Thyroid gland (tissue), 4 donors: ENCODE results near the gene RNF126.

Source experiments
- POLR2A ChIP-seq, 2 donors: fragments of 450-650 bp; IDR thresholded peaks; one replicate each; pipeline ENCODE4 v1.6.1; 2017; ENCODE audit warnings: antibody characterized with exemption in 2 of 2, mild to moderate bottlenecking in 2 of 2, moderate library complexity in 1 of 2
- TF ChIP-seq, protein P1 (sequence below), 6 experiments: fragments of 200-600 bp in 3 of 6; fragments of 450-650 bp in 3 of 6; sonication (generic) in 3 of 6; IDR thresholded peaks; one replicate each; pipeline ENCODE4 v1.5.1; 2016 to 2019; ENCODE audit warnings: antibody characterized with exemption in 6 of 6, mild to moderate bottlenecking in 2 of 6, inconsistent platforms in 1 of 6, moderate library complexity in 1 of 6

GRCh38 chr19:625257-625656 lies 37.8 kb downstream of the RNF126 start:
- no peak for TF ChIP-seq POLR2A (IDR thresholded peaks at IDR 0.05)
- TF ChIP-seq, protein P1, sequence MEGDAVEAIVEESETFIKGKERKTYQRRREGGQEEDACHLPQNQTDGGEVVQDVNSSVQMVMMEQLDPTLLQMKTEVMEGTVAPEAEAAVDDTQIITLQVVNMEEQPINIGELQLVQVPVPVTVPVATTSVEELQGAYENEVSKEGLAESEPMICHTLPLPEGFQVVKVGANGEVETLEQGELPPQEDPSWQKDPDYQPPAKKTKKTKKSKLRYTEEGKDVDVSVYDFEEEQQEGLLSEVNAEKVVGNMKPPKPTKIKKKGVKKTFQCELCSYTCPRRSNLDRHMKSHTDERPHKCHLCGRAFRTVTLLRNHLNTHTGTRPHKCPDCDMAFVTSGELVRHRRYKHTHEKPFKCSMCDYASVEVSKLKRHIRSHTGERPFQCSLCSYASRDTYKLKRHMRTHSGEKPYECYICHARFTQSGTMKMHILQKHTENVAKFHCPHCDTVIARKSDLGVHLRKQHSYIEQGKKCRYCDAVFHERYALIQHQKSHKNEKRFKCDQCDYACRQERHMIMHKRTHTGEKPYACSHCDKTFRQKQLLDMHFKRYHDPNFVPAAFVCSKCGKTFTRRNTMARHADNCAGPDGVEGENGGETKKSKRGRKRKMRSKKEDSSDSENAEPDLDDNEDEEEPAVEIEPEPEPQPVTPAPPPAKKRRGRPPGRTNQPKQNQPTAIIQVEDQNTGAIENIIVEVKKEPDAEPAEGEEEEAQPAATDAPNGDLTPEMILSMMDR (IDR thresholded peaks at IDR 0.05), result no peak
